Calu3 (cell line): ENCODE data around the gene YLPM1. TPM values are rescaled to one million over a fixed set of nuclear protein-coding genes. Genes with fewer than 3 reads are reported as not detected.

Experiments used
- BruUV-seq: library from RNA; stranded (reverse); fragments of 400-500 nt; replicated peaks from 2 replicates; lab custom pipeline; 2021; lab: Mats Ljungman, UMichigan
- CTCF ChIA-PET: fragments of 300-600 bp; sonication (Branson Sonifier 250); formaldehyde crosslinking; loops from one replicate; lab custom pipeline; 2022; ENCODE audit warnings: antibody characterized with exemption; lab: Charles Lee
- DNase-seq: peaks from one replicate; pipeline ENCODE4 v3.0.0; 2022
- H3K27ac Mint-ChIP-seq: one replicate; pipeline ENCODE4 v1.8.0; 2022; ENCODE audit warnings: mixed read lengths; ENCODE audit not compliant: unreplicated experiment
- H3K27me3 Mint-ChIP-seq: one replicate; pipeline ENCODE4 v1.8.0; 2022; ENCODE audit warnings: mixed read lengths; ENCODE audit not compliant: unreplicated experiment
- H3K36me3 Mint-ChIP-seq: one replicate; pipeline ENCODE4 v1.8.0; 2022; ENCODE audit warnings: mild to moderate bottlenecking, moderate library complexity, mixed read lengths; ENCODE audit not compliant: insufficient read depth, unreplicated experiment
- H3K4me1 Mint-ChIP-seq: one replicate; pipeline ENCODE4 v1.8.0; 2022; ENCODE audit warnings: mild to moderate bottlenecking, low read depth, mixed read lengths; ENCODE audit not compliant: unreplicated experiment
- H3K4me3 Mint-ChIP-seq: one replicate; pipeline ENCODE4 v1.8.0; 2022; ENCODE audit warnings: mild to moderate bottlenecking, low read depth, moderate library complexity, mixed read lengths; ENCODE audit not compliant: unreplicated experiment
- H3K9me3 Mint-ChIP-seq: one replicate; pipeline ENCODE4 v1.8.0; 2022; ENCODE audit warnings: low read depth, mixed read lengths; ENCODE audit not compliant: unreplicated experiment
- intact Hi-C: fragments of 100-400 bp; cut with micrococcal nuclease; formaldehyde crosslinking; loops from one replicate; pipeline ENCODE4 v1.10.0; 2022; ENCODE audit not compliant: unreplicated experiment
- total RNA-seq: library from RNA; stranded (reverse); gene quantifications from 2 replicates; pipeline ENCODE4 v1.2.3, GENCODE V29; 2022
- TF ChIP-seq, protein P1 (sequence below): fragments of 200-600 bp; IDR thresholded peaks from one replicate; pipeline ENCODE4 v1.8.0; 2022; ENCODE audit warnings: antibody characterized with exemption; ENCODE audit not compliant: unreplicated experiment

The YLPM1 gene
- total RNA-seq, 1 experiment from 2014 or later: 67.5 TPM

DNA sequence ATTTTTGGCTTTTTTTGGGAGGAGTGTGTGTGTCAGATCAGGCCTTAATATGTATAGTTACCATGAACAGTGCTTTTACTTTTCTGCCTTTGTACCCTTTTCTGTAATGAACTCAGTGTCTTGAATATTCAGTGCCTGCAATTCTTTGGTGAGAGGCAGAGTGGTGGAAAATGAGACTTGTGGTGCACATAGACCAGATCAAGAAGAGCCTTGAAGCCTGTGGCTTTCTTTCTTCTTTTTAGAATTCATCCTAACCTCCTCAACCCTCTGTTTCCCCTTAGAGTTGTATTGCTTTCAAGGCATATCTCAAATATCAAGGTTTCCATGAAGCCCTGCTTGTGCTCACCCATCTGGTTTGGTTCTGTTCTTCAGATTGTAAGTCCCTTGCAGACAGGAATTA lies 2.6 kb downstream of the YLPM1 start:
- intact Hi-C loops: loop anchor here (10.0 kb wide), 1 partner anchor 161 kb away; no protein-coding TSS in a partner anchor

DNA sequence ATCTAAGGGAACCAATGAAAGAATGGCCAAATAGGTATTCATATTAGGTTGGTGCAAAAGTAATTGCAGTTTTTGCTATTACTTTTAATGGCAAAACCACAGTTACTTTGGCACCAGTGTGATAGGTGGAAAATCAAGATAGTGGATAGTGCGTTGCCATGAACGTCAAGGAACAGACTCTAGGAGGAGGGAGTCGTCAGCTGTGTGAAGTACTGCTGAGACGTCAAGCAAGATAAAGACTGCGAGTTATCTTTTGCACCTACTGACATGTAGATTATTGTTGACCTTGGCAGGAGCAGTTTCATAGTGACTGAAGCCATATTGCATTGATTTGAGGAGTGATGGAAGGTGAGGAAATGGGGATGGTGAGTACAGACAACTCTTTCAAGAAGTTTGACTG lies 8.3 kb downstream of the YLPM1 start:
- Mint-ChIP-seq H3K4me1 (peaks cover 23% of the 10 kb centered on the region), H3K4me3 (no peak overlapping the region), H3K36me3 (peaks cover 12% of the 10 kb centered on the region), H3K27me3 (no peaks in the 10 kb centered on the region), H3K9me3 (no peaks in the 10 kb centered on the region), H3K27ac (no peak overlapping the region)
- BruUV-seq: no TSS peak
- CTCF ChIA-PET: no interaction called here
- no peak for DNase-seq
- intact Hi-C loops: no loop called here
- TF ChIP-seq, protein P1, sequence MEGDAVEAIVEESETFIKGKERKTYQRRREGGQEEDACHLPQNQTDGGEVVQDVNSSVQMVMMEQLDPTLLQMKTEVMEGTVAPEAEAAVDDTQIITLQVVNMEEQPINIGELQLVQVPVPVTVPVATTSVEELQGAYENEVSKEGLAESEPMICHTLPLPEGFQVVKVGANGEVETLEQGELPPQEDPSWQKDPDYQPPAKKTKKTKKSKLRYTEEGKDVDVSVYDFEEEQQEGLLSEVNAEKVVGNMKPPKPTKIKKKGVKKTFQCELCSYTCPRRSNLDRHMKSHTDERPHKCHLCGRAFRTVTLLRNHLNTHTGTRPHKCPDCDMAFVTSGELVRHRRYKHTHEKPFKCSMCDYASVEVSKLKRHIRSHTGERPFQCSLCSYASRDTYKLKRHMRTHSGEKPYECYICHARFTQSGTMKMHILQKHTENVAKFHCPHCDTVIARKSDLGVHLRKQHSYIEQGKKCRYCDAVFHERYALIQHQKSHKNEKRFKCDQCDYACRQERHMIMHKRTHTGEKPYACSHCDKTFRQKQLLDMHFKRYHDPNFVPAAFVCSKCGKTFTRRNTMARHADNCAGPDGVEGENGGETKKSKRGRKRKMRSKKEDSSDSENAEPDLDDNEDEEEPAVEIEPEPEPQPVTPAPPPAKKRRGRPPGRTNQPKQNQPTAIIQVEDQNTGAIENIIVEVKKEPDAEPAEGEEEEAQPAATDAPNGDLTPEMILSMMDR: no peak

More for the DNA sequence above, 2.6 kb downstream of the YLPM1 start:
- Mint-ChIP-seq H3K27ac (peak overlapping the region; percentile 39), H3K36me3 (peaks cover 39% of the 10 kb centered on the region), H3K4me3 (peak overlapping the region; percentile 81), H3K27me3 (no peaks in the 10 kb centered on the region), H3K4me1 (peaks cover 24% of the 10 kb centered on the region), H3K9me3 (no peaks in the 10 kb centered on the region)
- CTCF ChIA-PET: interaction anchor here (0.8 kb wide), 1 partner anchor 156 kb away, joined by 5 read pairs; no protein-coding TSS in a partner anchor
- BruUV-seq: no TSS peak
- DNase-seq: no peak
- TF ChIP-seq, protein P1: no peak

DNA sequence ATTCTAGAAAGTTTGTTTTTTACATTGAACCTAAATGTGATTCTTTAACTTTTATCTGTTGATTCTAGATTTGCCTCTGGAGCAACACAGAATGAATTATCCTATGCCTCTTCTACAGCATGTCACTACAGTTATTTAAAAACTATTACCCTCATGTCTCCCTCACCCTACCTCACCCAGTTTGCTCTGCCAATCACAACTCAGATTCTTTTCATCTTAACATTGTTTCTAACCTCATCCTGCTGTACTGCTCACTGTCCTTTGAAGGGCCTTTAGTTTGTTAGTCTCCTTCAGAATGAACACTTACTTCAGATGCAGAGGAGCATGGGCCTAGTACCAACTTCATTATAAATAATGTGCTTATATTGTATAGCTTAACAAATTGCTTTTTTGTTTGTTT lies 21.5 kb downstream of the YLPM1 start:
- Mint-ChIP-seq H3K36me3 (peaks cover 38% of the 10 kb centered on the region), H3K9me3 (no peaks in the 10 kb centered on the region), H3K27ac (no peak overlapping the region), H3K4me1 (no peaks in the 10 kb centered on the region), H3K4me3 (no peak overlapping the region), H3K27me3 (no peaks in the 10 kb centered on the region)
- CTCF ChIA-PET: no interaction called here
- TF ChIP-seq, protein P1: no peak
- no TSS peak for BruUV-seq
- intact Hi-C loops: no loop called here
- DNase-seq: no peak

DNA sequence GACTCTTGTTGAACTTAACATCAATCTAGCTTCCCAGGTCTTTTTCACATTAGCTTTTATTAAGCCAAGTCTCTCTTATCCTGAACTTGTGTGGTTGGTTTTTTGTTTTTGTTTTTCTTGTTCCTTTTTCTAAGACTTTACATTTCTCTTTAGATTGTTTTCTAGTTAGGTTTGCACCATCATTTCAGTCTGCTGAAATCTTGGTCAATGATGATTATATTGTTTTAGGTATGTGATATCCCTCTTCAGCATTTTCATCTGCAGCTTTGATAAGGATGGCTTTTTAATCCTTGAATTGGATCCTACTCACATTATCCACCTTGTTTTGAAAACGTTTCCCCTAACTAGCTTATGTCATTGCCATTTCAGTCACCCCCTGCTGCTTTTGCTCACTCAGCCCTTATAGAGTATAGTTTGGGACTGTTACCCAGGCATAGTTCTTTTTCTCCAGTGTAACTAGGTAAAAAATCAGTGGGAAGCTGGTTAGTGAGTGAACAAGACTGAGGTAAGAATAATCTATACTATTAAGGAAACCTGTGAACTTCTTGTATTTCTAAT lies 22.0 kb downstream of the YLPM1 start:
- H3K4me3 Mint-ChIP-seq: no peak overlapping the region
- H3K36me3 Mint-ChIP-seq: peaks cover 38% of the 10 kb centered on the region
- no peaks in the 10 kb centered on the region for H3K4me1 Mint-ChIP-seq
- intact Hi-C loops: no loop called here
- CTCF ChIA-PET: no interaction called here
- H3K27ac Mint-ChIP-seq: no peak overlapping the region
- no peaks in the 10 kb centered on the region for H3K9me3 Mint-ChIP-seq
- no TSS peak for BruUV-seq
- TF ChIP-seq, protein P1: no peak
- H3K27me3 Mint-ChIP-seq: no peaks in the 10 kb centered on the region
- no peak for DNase-seq
